Esophagus muscularis mucosa (tissue), 4 donors: ENCODE results near the gene JADE2. TPM values are rescaled to one million over a fixed set of nuclear protein-coding genes. Genes with fewer than 3 reads are reported as not detected.

Experiments
- DNase-seq: peaks from one replicate; pipeline ENCODE4 v3.0.0-alpha.2; 2017; ENCODE audit errors: extremely low spot score
- H3K27ac ChIP-seq, 4 donors: fragments of 200-600 bp; sonication (generic); replicated peaks in 1 of 4; 1 replicate in 3 of 4; 2 replicates in 1 of 4; pipeline ENCODE4 v1.5.1; 2016 to 2019; ENCODE audit warnings: mild to moderate bottlenecking in 1 of 4
- H3K27me3 ChIP-seq, 4 donors: fragments of 200-600 bp; sonication (generic); one replicate each; pipeline versions ENCODE4 v1.5.1 to v1.6.0; 2016 to 2019
- H3K36me3 ChIP-seq, 4 donors: fragments of 200-600 bp; sonication (generic); one replicate each; pipeline ENCODE4 v1.5.1; 2016 to 2019
- H3K4me1 ChIP-seq, 4 donors: fragments of 200-600 bp; sonication (generic); one replicate each; pipeline ENCODE4 v1.5.1; 2016 to 2019
- H3K4me3 ChIP-seq, 4 donors: fragments of 200-600 bp; sonication (generic); 1 replicate in 2 of 4; 2 replicates in 2 of 4; pipeline ENCODE4 v1.5.1; 2016 to 2019; ENCODE audit warnings: mild to moderate bottlenecking in 4 of 4, moderate library complexity in 1 of 4
- H3K9me3 ChIP-seq, 4 donors: fragments of 200-600 bp; sonication (generic); 1 replicate in 3 of 4; 2 replicates in 1 of 4; pipeline ENCODE4 v1.5.1; 2016 to 2019
- EP300 ChIP-seq: sonication (generic); formaldehyde crosslinking; IDR thresholded peaks from one replicate; pipeline ENCODE4 v1.6.1; 2017; ENCODE audit warnings: antibody characterized with exemption
- POLR2A ChIP-seq: fragments of 450-650 bp; IDR thresholded peaks from one replicate; pipeline ENCODE4 v1.6.1; 2017; ENCODE audit warnings: antibody characterized with exemption, moderate library complexity, mild to moderate bottlenecking, low read depth
- POLR2AphosphoS5 ChIP-seq, 2 donors: sonication (generic); formaldehyde crosslinking; IDR thresholded peaks; one replicate each; pipeline ENCODE4 v1.6.1; 2017; ENCODE audit warnings: antibody characterized with exemption in 2 of 2
- WGBS: methylation state at CpG from one replicate; pipeline ENCODE4 v1.1.5; 2018; 5-methylcytosine and 5-hydroxymethylcytosine counted together
- intact Hi-C: fragments of 100-400 bp; cut with DNase I; formaldehyde crosslinking; loops from one replicate; pipeline ENCODE4 v1.15.1; 2023
- total RNA-seq, 4 donors: library from RNA; depleted of rRNA; stranded (reverse); fragments of >200 nt; gene quantifications; one replicate each; pipeline versions ENCODE4 v1.1.0 to v1.2.1, GENCODE V29; 2016
- TF ChIP-seq, protein P1 (sequence below), 3 experiments: fragments of 200-600 bp in 2 of 3; fragments of 450-650 bp in 1 of 3; sonication (generic) in 2 of 3; IDR thresholded peaks; one replicate each; pipeline ENCODE4 v1.5.1; 2017 to 2019; ENCODE audit warnings: antibody characterized with exemption in 3 of 3, mild to moderate bottlenecking in 2 of 3, moderate library complexity in 1 of 3

Gene JADE2
- total RNA-seq, 4 donors from 2014 or later = 55.5 to 95.5 (median 77.1) TPM

DNA sequence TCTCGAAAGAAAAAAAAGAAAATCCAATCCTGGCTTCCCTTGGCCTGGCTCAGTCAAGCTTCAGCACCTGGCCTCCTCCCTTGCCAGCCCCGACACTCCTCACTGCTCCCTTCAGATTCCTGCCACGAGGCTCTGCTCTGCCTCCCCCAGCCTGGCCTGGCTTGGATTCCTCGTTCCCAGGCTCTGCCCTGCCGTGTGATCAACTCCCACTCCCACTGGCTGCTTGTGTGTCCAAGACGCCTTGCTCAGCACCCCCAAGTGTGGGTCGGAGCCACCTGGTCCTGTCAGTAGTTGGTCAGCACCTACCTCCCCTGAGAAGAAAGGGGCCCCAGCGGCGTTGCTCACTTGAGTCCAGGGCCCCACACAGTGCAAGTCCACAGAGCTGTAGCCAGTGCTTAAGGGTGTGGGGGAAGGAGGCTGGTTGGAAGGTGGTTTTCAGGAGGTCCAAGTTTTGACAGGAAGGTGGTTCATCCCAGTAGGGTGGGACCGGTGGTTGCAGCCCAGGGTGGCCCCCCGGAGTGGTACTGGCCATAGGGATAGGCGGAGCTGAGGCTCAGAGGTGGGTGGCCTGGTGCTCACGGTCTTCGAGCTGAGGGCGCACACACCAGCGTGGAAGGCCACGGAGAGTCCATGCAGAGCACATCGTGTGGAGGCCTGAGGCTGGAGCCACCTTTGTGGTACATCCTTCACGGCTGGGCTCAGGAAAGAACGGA, 46.4 kb downstream of the JADE2 start:
- no peak for DNase-seq
- intact Hi-C loops = loop anchor here (10.0 kb wide), 1 partner anchor 397 kb away; the partner anchor contains the start of gene SKP1
- H3K4me1 ChIP-seq = peaks cover 65 to 79% (median 70%) of the 10 kb centered on the region in 4 donors
- no peak overlapping the region for H3K4me3 ChIP-seq
- H3K9me3 ChIP-seq = no peaks in the 10 kb centered on the region
- 92% methylated on average over 19 of the region's 20 CpGs for WGBS
- no peaks in the 10 kb centered on the region for H3K27me3 ChIP-seq
- H3K36me3 ChIP-seq = peaks cover 47 to 98% (median 87%) of the 10 kb centered on the region in 4 donors
- no peak for TF ChIP-seq EP300
- H3K27ac ChIP-seq = peak overlapping the region; percentile 7 to 76 (median 62)

DNA sequence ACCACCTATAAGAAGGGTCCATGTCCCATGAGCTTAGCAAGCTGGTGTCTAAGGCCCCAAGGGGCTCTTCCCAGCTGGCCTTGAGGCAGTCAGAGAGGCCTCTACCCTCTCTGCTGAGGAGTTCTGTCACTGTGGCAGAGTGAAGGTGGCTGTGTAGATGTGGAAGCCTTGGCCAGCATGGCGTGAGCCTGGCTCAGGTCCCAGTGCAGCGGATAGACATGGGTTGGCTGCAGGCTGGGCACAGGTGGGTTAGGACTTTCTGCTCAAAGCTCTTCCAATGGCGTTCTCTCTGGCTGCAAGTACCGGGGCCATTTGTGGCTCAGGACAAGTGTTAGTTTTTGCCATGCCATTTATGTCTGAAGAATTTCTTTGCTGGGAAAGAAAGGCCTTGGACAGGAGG, 47.3 kb downstream of the JADE2 start:
- 100% methylated on average over 2 of the region's 4 CpGs for WGBS
- Histone ChIP-seq H3K27ac (no peak overlapping the region), H3K27me3 (no peaks in the 10 kb centered on the region), H3K4me3 (no peak overlapping the region), H3K4me1 (peaks cover 65 to 79% (median 69%) of the 10 kb centered on the region in 4 donors), H3K36me3 (peaks cover 44 to 98% (median 87%) of the 10 kb centered on the region in 4 donors), H3K9me3 (no peaks in the 10 kb centered on the region)
- no peak for TF ChIP-seq POLR2A
- TF ChIP-seq, protein P1, sequence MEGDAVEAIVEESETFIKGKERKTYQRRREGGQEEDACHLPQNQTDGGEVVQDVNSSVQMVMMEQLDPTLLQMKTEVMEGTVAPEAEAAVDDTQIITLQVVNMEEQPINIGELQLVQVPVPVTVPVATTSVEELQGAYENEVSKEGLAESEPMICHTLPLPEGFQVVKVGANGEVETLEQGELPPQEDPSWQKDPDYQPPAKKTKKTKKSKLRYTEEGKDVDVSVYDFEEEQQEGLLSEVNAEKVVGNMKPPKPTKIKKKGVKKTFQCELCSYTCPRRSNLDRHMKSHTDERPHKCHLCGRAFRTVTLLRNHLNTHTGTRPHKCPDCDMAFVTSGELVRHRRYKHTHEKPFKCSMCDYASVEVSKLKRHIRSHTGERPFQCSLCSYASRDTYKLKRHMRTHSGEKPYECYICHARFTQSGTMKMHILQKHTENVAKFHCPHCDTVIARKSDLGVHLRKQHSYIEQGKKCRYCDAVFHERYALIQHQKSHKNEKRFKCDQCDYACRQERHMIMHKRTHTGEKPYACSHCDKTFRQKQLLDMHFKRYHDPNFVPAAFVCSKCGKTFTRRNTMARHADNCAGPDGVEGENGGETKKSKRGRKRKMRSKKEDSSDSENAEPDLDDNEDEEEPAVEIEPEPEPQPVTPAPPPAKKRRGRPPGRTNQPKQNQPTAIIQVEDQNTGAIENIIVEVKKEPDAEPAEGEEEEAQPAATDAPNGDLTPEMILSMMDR (IDR thresholded peaks at IDR 0.05) = no peak
- no peak for TF ChIP-seq POLR2AphosphoS5 (IDR thresholded peaks at IDR 0.05)
- no peak for TF ChIP-seq EP300
- intact Hi-C loops = loop anchor here (10.0 kb wide), 1 partner anchor 398 kb away; the partner anchor contains the start of gene SKP1
- DNase-seq = no peak

DNA sequence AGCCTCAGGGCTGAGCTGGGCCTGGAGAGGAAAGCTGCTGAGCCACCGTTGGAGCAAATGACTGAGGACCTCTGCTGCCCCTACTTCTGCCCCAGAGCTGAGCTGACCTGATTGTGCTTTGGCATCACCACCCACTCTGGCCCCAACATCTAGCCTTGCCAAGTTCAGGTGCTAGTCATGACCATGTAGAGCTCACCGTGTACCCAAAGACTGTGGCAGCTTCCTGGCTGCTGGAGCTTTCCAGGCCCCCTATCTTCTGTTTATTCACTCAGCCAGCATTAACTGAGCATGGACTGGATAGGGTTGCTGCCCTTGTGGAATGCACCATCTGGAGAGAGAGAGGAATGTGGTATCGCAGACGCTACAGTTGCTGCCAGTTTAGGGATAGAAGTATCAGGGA, 49.1 kb downstream of the JADE2 start:
- no peak overlapping the region for H3K4me3 ChIP-seq
- peak overlapping the region in 3 of 4 donors; percentile 1 to 44 (median 33) for H3K27ac ChIP-seq
- TF ChIP-seq POLR2AphosphoS5 (IDR thresholded peaks at IDR 0.05) (no peak), POLR2A (no peak), EP300 (no peak)
- TF ChIP-seq, protein P1 (IDR thresholded peaks at IDR 0.05) = no peak
- intact Hi-C loops = loop anchor here (2.0 to 10.0 kb wide), 2 partner anchors 46 to 400 kb away; partner anchors contain the start of gene SKP1
- H3K9me3 ChIP-seq = no peaks in the 10 kb centered on the region
- peaks cover 53 to 78% (median 59%) of the 10 kb centered on the region in 4 donors for H3K4me1 ChIP-seq
- peaks cover 57 to 100% (median 97%) of the 10 kb centered on the region in 4 donors for H3K36me3 ChIP-seq
- H3K27me3 ChIP-seq = no peaks in the 10 kb centered on the region
- DNase-seq = no peak
- WGBS = 63% methylated on average over 3 of the region's 4 CpGs

DNA sequence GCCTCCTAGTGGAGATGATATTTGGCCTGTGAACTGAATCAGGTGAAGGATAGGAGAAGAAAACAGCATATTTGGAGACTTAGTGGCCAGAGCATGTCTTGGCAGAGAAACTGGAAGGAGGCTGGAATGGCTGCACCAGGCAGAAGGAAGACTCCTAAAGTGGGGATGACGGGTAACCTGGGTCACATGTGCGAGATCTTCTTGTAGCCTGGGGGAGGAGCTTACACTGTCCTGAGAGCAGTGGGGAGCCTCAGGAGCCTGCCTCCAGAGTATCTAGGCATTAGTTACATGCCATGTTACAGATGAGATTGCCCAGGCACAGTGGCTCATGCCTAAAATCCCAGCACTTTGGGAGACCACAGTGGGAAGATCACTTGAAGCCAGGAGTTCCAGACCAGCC, 49.8 kb downstream of the JADE2 start:
- Histone ChIP-seq H3K4me3 (no peak overlapping the region), H3K4me1 (peaks cover 45 to 78% (median 59%) of the 10 kb centered on the region in 4 donors), H3K36me3 (peaks cover 60 to 100% (median 97%) of the 10 kb centered on the region in 4 donors), H3K9me3 (no peaks in the 10 kb centered on the region), H3K27me3 (no peaks in the 10 kb centered on the region), H3K27ac (peak overlapping the region in 3 of 4 donors; percentile 1 to 45 (median 30))
- no peak for DNase-seq
- 67% methylated on average over 1 of the region's 2 CpGs for WGBS
- TF ChIP-seq EP300 (no peak), POLR2A (no peak), POLR2AphosphoS5 (IDR thresholded peaks at IDR 0.05) (no peak)
- TF ChIP-seq, protein P1 (IDR thresholded peaks at IDR 0.05) = no peak
- intact Hi-C loops = loop anchor here (2.0 to 10.0 kb wide), 2 partner anchors 47 to 401 kb away; partner anchors contain the start of gene SKP1

DNA sequence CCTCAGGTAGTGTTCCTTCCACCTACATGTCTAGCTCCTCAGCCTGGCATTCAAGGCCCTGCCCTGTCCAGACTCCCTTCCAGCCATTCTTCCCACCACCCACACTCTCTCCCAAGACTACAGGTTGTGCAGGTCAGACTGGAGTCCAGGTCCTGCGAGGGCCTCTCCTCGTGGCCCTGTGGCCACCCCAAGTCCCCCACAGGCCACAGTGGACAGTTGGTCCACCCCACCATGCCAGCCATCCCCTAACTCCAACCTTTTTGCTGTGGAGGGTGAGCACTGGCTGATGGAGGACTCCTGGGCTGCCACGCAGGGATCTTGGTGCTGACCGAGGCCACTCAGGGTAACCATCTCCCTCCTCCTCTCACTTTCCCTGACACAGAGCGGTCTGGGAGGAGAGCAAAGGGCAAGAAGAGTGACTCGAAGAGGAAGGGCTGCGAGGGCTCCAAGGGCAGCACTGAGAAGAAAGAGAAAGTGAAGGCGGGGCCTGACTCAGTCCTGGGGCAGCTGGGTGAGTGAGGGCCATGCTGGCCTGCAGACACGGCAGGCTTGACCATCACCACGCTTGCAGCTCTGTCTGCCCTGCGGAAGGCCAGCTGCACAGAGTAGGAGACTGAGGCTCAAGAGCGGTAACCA, 51.0 kb downstream of the JADE2 start:
- Histone ChIP-seq H3K27ac (peak overlapping the region in 1 of 4 donors; percentile 32), H3K36me3 (peaks cover 57 to 100% (median 89%) of the 10 kb centered on the region in 4 donors), H3K9me3 (no peaks in the 10 kb centered on the region), H3K4me1 (peaks cover 41 to 78% (median 59%) of the 10 kb centered on the region in 4 donors), H3K27me3 (no peaks in the 10 kb centered on the region), H3K4me3 (no peak overlapping the region)
- no peak for DNase-seq
- intact Hi-C loops = loop anchor here (10.0 kb wide), 1 partner anchor 402 kb away; the partner anchor contains the start of gene SKP1
- 85% methylated on average over 6 of the region's 12 CpGs for WGBS
- TF ChIP-seq, protein P1 (IDR thresholded peaks at IDR 0.05) = no peak
- no peak for TF ChIP-seq POLR2AphosphoS5 (IDR thresholded peaks at IDR 0.05)
- TF ChIP-seq EP300 = no peak
- TF ChIP-seq POLR2A = no peak
